AG10803 (cell line): Measurements from ENCODE around the gene KPTN.

ENCODE experiments used
- DNase-seq: peaks from one replicate; pipeline ENCODE4 v3.0.0; 2010; ENCODE audit warnings: low read depth
- H3K4me3 ChIP-seq: 2 replicates; pipeline ENCODE4 v1.5.1; 2011; ENCODE audit warnings: mild to moderate bottlenecking, low read length, control low read depth
- CTCF ChIP-seq: conservative IDR thresholded peaks from 2 replicates; pipeline ENCODE4 v1.5.1; 2011; ENCODE audit warnings: mild to moderate bottlenecking, low read length, control low read depth, inconsistent platforms

KPTN gene

DNA sequence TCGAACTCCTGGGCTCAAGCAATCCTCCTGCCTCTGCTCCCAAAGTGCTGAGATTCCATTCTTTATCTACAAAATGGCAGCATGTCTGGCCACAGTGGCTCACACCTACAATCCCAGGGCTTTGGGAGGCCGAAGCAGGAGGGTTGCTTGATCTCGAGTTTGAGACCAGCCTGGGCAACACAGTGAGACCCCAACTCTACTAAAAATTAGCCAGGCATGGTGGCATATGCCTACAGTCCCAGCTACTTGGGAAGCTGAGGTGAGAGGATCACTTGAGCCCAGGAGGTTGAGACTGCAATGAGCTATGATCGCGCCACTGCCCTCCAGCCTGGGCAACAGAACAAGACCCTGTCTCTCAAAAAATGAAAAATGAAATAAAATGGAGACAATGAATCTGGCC, 24.7 kb upstream of the KPTN start:
- DNase-seq: no peak
- H3K4me3 ChIP-seq: no peak overlapping the region
- TF ChIP-seq CTCF: no peak

GRCh38 chr19:47507924-47508553, 24.0 kb upstream of the KPTN start:
- no peak overlapping the region for H3K4me3 ChIP-seq
- no peak for DNase-seq
- no peak for TF ChIP-seq CTCF

DNA sequence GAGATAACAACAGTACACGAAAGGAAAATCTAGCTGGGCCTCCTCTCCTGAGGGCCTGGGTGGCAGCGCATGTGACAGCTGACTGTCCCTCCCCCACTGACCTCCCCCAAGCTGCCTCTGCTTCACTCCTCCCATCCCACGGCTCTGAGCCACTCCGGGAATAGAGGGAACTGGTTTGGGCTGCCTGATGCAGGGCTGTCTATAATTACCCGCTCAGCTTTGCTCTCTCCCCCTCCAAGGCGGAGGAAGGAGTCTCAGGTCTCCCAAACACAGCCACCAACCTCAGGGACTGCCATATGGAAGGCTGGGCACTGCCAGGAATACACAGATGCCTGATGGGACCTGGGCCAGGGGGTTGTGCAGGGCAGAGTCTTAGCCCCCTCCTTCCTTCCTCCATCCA, 23.0 kb upstream of the KPTN start:
- DNase-seq: no peak
- no peak overlapping the region for H3K4me3 ChIP-seq
- TF ChIP-seq CTCF: no peak

DNA sequence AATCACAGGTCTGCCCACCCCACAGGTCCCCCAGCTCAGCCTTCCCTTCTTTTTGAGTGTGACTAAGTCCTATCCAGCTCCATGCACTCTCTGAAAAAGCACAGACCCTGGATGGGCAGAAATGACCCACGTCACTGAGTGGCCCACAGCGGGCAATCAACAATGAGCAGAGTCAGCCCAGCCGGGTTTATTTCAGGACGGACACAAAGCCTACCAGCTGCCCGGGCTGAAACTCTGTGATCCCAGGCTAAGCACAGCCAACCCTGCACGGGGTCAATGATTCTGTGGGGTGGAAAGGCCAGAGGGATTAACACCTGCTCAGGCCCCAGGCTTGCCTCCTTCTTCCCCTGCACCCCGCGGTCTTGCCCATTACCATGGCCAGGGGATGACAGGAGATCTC, 22.4 kb upstream of the KPTN start:
- DNase-seq: no peak
- no peak for TF ChIP-seq CTCF
- no peak overlapping the region for H3K4me3 ChIP-seq

DNA sequence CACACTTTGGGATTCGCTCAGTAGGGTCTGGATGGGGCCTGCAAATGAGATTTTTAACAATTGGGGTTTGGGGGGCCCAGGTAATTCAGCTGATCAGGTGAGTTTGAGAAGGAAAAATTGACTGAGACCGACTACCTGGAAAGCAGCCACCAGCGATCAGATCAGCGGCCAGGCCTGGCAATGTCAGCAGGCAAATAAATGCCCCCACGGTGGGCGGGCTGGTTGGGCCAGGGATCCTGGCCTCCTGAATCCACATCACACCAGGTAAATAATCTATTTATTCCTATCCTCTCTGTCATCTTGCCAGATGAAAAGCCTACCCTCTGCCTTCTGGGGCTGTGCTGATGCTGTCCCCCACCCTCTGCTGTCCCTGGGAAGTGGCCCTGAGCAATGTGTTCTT, 21.5 kb upstream of the KPTN start:
- no peak for DNase-seq
- H3K4me3 ChIP-seq: no peak overlapping the region
- TF ChIP-seq CTCF: no peak

DNA sequence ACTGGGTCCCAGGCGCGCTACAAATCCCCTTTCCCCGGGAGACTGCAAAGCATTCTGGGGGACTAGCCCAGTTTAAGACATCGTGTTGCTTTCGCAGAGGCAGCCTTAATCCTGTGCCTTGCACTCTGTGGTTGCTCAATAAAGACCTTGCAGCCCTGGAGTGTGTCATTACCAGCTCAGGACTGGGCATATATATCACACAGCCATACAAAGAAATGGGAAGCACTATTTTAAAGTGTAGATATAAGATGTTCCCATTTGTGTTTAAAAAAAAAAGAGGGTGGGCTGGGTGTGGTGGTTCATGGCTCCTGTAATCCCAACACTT, 19.8 kb upstream of the KPTN start:
- TF ChIP-seq CTCF: no peak
- no peak for DNase-seq
- H3K4me3 ChIP-seq: no peak overlapping the region

- no peak for TF ChIP-seq CTCF
- no peak overlapping the region for H3K4me3 ChIP-seq
- DNase-seq: no peak
These were observed 19.3 kb upstream of the KPTN start for GRCh38 chr19:47503130-47503825.
